Panc1 (cell line): ENCODE data around the gene PINK1.

Source experiments
- POLR2AphosphoS5 ChIP-seq: IDR thresholded peaks from 2 replicates; pipeline ENCODE4 v1.6.1; 2012; ENCODE audit warnings: mild to moderate bottlenecking, low read depth, low read length, moderate library complexity
- SIN3A ChIP-seq: IDR thresholded peaks from 2 replicates; pipeline ENCODE4 v1.6.1; 2012; ENCODE audit warnings: low read depth, mild to moderate bottlenecking, low read length, moderate library complexity, borderline replicate concordance; ENCODE audit not compliant: insufficient read depth
- TCF7L2 ChIP-seq: IDR thresholded peaks from 2 replicates; pipeline ENCODE4 v1.6.1; 2011; ENCODE audit warnings: mild to moderate bottlenecking, low read depth, low read length, inconsistent platforms
- TF ChIP-seq, protein P1 (sequence below): fragments of 450-650 bp; IDR thresholded peaks from 2 replicates; pipeline ENCODE4 v1.5.1; 2017; ENCODE audit warnings: mild to moderate bottlenecking

DNA sequence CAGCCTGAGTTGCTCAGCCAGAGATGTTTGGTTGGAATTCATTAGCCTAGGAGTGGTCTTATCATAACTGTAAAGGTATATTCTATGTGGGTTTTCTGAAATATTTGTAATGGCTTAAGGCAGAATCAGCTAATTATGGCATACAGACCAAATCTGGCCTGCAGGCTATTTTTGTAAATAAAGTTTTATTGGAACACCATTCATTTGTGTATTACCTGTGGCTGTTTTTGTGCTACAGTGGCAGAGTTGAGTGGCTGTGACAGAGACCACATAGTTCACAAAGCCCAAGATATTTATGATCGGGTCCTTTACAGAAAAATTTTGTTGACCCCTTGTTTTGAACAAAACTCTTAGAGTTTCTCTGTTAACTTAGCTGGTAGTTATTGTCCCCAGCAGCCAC is 35.3 kb downstream of the PINK1 start:
- TF ChIP-seq, protein P1, sequence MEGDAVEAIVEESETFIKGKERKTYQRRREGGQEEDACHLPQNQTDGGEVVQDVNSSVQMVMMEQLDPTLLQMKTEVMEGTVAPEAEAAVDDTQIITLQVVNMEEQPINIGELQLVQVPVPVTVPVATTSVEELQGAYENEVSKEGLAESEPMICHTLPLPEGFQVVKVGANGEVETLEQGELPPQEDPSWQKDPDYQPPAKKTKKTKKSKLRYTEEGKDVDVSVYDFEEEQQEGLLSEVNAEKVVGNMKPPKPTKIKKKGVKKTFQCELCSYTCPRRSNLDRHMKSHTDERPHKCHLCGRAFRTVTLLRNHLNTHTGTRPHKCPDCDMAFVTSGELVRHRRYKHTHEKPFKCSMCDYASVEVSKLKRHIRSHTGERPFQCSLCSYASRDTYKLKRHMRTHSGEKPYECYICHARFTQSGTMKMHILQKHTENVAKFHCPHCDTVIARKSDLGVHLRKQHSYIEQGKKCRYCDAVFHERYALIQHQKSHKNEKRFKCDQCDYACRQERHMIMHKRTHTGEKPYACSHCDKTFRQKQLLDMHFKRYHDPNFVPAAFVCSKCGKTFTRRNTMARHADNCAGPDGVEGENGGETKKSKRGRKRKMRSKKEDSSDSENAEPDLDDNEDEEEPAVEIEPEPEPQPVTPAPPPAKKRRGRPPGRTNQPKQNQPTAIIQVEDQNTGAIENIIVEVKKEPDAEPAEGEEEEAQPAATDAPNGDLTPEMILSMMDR: no peak
- no peak for TF ChIP-seq TCF7L2
- TF ChIP-seq POLR2AphosphoS5: no peak
- no peak for TF ChIP-seq SIN3A
